ENCODE measurements around the gene ACTR5. TPM values are rescaled to one million over a fixed set of nuclear protein-coding genes. Genes with fewer than 3 reads are reported as not detected.

ACTR5 gene
- total and polyA plus RNA-seq, 4 donors = 1.9 to 5.4 (median 4.0) TPM

DNA sequence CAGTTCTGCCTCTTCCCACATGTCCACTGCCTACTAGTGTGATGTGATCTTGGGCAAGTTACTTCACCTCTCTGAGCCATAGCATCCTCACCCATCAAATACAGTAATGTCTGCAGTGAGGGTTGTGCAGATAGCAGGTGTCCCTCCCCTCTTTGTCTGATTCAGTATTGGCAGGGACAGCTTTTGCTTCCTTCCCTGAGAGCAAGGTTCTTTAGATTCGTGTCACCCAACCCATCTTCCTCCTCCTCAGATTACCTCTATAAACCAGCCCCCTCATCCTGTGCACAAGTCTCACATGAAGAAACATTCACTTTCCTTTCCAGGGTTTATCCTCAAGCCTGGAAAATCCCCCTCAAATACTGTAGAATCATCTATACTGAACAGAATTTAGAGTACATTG is 15.4 kb downstream of the ACTR5 start:
- TF ChIP-seq SP1 (IDR thresholded peaks at IDR 0.05) (no peak), TAF1 (conservative IDR thresholded peaks at IDR 0.05) (no peak), RXRA (IDR thresholded peaks at IDR 0.05) (no peak), NR2F2 (IDR thresholded peaks at IDR 0.05) (no peak), JUND (IDR thresholded peaks at IDR 0.05) (no peak), GABPA (IDR thresholded peaks at IDR 0.05 in 1 of 2, conservative IDR thresholded peaks at IDR 0.05 in 1 of 2) (no peak), HNF4G (IDR thresholded peaks at IDR 0.05) (no peak), RAD21 (IDR thresholded peaks at IDR 0.05) (no peak), HNF4A (conservative IDR thresholded peaks at IDR 0.05) (no peak), EGR1 (IDR thresholded peaks at IDR 0.05; ENCODE audit: low read depth in 2 of 2) (no peak)
- TF ChIP-seq, protein P1, sequence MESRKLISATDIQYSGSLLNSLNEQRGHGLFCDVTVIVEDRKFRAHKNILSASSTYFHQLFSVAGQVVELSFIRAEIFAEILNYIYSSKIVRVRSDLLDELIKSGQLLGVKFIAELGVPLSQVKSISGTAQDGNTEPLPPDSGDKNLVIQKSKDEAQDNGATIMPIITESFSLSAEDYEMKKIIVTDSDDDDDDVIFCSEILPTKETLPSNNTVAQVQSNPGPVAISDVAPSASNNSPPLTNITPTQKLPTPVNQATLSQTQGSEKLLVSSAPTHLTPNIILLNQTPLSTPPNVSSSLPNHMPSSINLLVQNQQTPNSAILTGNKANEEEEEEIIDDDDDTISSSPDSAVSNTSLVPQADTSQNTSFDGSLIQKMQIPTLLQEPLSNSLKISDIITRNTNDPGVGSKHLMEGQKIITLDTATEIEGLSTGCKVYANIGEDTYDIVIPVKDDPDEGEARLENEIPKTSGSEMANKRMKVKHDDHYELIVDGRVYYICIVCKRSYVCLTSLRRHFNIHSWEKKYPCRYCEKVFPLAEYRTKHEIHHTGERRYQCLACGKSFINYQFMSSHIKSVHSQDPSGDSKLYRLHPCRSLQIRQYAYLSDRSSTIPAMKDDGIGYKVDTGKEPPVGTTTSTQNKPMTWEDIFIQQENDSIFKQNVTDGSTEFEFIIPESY (IDR thresholded peaks at IDR 0.05) = no peak
- TF ChIP-seq, protein P2, sequence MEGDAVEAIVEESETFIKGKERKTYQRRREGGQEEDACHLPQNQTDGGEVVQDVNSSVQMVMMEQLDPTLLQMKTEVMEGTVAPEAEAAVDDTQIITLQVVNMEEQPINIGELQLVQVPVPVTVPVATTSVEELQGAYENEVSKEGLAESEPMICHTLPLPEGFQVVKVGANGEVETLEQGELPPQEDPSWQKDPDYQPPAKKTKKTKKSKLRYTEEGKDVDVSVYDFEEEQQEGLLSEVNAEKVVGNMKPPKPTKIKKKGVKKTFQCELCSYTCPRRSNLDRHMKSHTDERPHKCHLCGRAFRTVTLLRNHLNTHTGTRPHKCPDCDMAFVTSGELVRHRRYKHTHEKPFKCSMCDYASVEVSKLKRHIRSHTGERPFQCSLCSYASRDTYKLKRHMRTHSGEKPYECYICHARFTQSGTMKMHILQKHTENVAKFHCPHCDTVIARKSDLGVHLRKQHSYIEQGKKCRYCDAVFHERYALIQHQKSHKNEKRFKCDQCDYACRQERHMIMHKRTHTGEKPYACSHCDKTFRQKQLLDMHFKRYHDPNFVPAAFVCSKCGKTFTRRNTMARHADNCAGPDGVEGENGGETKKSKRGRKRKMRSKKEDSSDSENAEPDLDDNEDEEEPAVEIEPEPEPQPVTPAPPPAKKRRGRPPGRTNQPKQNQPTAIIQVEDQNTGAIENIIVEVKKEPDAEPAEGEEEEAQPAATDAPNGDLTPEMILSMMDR (IDR thresholded peaks at IDR 0.05; ENCODE audit: low read depth, low read length, missing input control) = no peak
- TF ChIP-seq, protein P3, sequence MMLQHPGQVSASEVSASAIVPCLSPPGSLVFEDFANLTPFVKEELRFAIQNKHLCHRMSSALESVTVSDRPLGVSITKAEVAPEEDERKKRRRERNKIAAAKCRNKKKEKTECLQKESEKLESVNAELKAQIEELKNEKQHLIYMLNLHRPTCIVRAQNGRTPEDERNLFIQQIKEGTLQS (IDR thresholded peaks at IDR 0.05) = no peak
- TF ChIP-seq, protein P4, sequence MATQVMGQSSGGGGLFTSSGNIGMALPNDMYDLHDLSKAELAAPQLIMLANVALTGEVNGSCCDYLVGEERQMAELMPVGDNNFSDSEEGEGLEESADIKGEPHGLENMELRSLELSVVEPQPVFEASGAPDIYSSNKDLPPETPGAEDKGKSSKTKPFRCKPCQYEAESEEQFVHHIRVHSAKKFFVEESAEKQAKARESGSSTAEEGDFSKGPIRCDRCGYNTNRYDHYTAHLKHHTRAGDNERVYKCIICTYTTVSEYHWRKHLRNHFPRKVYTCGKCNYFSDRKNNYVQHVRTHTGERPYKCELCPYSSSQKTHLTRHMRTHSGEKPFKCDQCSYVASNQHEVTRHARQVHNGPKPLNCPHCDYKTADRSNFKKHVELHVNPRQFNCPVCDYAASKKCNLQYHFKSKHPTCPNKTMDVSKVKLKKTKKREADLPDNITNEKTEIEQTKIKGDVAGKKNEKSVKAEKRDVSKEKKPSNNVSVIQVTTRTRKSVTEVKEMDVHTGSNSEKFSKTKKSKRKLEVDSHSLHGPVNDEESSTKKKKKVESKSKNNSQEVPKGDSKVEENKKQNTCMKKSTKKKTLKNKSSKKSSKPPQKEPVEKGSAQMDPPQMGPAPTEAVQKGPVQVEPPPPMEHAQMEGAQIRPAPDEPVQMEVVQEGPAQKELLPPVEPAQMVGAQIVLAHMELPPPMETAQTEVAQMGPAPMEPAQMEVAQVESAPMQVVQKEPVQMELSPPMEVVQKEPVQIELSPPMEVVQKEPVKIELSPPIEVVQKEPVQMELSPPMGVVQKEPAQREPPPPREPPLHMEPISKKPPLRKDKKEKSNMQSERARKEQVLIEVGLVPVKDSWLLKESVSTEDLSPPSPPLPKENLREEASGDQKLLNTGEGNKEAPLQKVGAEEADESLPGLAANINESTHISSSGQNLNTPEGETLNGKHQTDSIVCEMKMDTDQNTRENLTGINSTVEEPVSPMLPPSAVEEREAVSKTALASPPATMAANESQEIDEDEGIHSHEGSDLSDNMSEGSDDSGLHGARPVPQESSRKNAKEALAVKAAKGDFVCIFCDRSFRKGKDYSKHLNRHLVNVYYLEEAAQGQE (IDR thresholded peaks at IDR 0.05) = no peak
- Histone ChIP-seq H3K9me3 (ENCODE audit: control insufficient read depth in 4 of 4, low read length in 3 of 4) (no peaks in the 10 kb centered on the region), H3K9ac (ENCODE audit: low read depth in 1 of 2, low read length in 2 of 2) (no peak overlapping the region), H3K4me1 (ENCODE audit: control insufficient read depth in 4 of 4, insufficient read depth in 4 of 4, low read length in 3 of 4) (peaks cover 2 to 19% (median 13%) of the 10 kb centered on the region in 4 donors), H3K27ac (ENCODE audit: low read depth in 1 of 2, low read length in 2 of 2) (no peak overlapping the region), H3K27me3 (ENCODE audit: control insufficient read depth in 4 of 4, insufficient read depth in 4 of 4, low read length in 3 of 4) (no peaks in the 10 kb centered on the region), H3K4me3 (ENCODE audit: low read depth in 1 of 3, low read length in 3 of 3) (no peak overlapping the region), H3K36me3 (ENCODE audit: control insufficient read depth in 4 of 4, insufficient read depth in 3 of 4, low read depth in 1 of 4, low read length in 3 of 4) (peaks cover 1 to 56% (median 31%) of the 10 kb centered on the region in 4 donors)
- DNase-seq (ENCODE audit: low spot score) = no peak
- 84% methylated on average over 1 of the region's 1 CpG for WGBS

DNA sequence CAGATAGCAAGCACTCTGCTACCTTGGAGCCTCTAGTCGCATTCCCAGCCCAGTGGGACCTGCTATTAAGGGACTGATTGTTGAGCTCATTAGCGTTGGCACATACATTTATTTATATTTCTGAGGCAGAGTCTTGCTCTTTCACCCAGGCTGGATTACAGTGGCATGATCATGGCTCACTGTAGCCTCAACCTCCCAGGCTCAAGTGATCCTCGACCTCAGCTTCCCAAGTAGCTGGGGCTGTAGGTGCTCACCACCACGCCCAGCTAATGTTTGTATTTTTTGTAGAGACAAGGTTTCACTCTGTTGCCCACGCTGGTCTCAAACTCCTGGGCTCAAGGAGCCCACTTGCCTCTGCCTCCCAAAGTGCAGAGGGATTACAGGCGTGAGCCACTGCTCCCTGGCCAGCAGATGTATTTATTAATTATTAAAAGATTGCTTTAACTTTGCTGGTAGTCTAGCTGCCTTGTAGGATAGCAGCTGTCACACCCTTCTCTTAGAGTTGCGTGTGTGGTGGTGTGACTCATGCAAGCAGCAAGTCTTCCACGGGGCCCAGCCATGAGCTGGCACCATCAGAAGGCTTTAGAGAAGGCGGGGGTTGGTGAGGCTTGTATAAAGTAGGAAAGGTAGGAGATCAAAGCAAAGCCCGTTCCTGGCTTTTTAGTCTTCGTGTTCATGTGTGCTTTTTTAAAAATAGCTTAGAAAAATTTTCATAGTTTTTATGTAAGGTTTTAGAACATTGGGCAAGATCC is 16.5 kb downstream of the ACTR5 start:
- Histone ChIP-seq H3K4me1 (ENCODE audit: control insufficient read depth in 4 of 4, insufficient read depth in 4 of 4, low read length in 3 of 4) (peaks cover 2 to 19% (median 13%) of the 10 kb centered on the region in 4 donors), H3K9ac (ENCODE audit: low read depth in 1 of 2, low read length in 2 of 2) (no peak overlapping the region), H3K9me3 (ENCODE audit: control insufficient read depth in 4 of 4, low read length in 3 of 4) (no peaks in the 10 kb centered on the region), H3K27ac (ENCODE audit: low read depth in 1 of 2, low read length in 2 of 2) (no peak overlapping the region), H3K27me3 (ENCODE audit: control insufficient read depth in 4 of 4, insufficient read depth in 4 of 4, low read length in 3 of 4) (no peaks in the 10 kb centered on the region), H3K4me3 (ENCODE audit: low read depth in 1 of 3, low read length in 3 of 3) (no peak overlapping the region), H3K36me3 (ENCODE audit: control insufficient read depth in 4 of 4, insufficient read depth in 3 of 4, low read depth in 1 of 4, low read length in 3 of 4) (peaks cover 1 to 46% (median 26%) of the 10 kb centered on the region in 4 donors)
- DNase-seq (ENCODE audit: low spot score) = no peak
- TF ChIP-seq NR2F2 (IDR thresholded peaks at IDR 0.05) (no peak), YY1 (IDR thresholded peaks at IDR 0.05) (no peak), RXRA (IDR thresholded peaks at IDR 0.05) (no peak), RAD21 (IDR thresholded peaks at IDR 0.05) (no peak), HNF4A (conservative IDR thresholded peaks at IDR 0.05) (no peak), JUND (IDR thresholded peaks at IDR 0.05) (no peak)
- TF ChIP-seq, protein P4 (IDR thresholded peaks at IDR 0.05) = no peak
- TF ChIP-seq, protein P5, sequence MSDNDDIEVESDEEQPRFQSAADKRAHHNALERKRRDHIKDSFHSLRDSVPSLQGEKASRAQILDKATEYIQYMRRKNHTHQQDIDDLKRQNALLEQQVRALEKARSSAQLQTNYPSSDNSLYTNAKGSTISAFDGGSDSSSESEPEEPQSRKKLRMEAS (IDR thresholded peaks at IDR 0.05) = no peak
- TF ChIP-seq, protein P3 (IDR thresholded peaks at IDR 0.05) = no peak
- TF ChIP-seq, protein P1 (IDR thresholded peaks at IDR 0.05) = no peak
- 82% methylated on average over 11 of the region's 11 CpGs for WGBS

Data from liver (tissue), 9 donors.